GM12878 (cell line): Measurements from ENCODE around the gene CDCA3. TPM values are rescaled to one million over a fixed set of nuclear protein-coding genes. Genes with fewer than 3 reads are reported as not detected.
A peak's percentile ranks its signal among the peaks of the same experiment; 100 is the strongest.

Experiments used
- BCL3 ChIP-seq: IDR thresholded peaks from 2 replicates; pipeline ENCODE4 v1.6.1; 2011; ENCODE audit warnings: borderline replicate concordance, low read depth, mild to moderate bottlenecking, moderate library complexity, low read length; ENCODE audit not compliant: insufficient read depth, poor library complexity, severe bottlenecking
- CREB1 ChIP-seq: IDR thresholded peaks from 2 replicates; pipeline ENCODE4 v1.6.1; 2012; ENCODE audit warnings: low read depth, mild to moderate bottlenecking, inconsistent platforms
- ELK1 ChIP-seq: IDR thresholded peaks from 2 replicates; pipeline ENCODE4 v1.6.1; 2012; ENCODE audit warnings: low read depth, low read length, improper control_type of control experiment
- IKZF1 ChIP-seq: fragments of 450-650 bp; conservative IDR thresholded peaks from 2 replicates; pipeline ENCODE4 v1.6.1; 2017; ENCODE audit warnings: antibody characterized with exemption, mild to moderate bottlenecking
- IKZF2 ChIP-seq, 2 experiments: fragments of 450-650 bp; IDR thresholded peaks; 2 replicates each; pipeline ENCODE4 v1.6.1; 2017; ENCODE audit warnings: mild to moderate bottlenecking in 2 of 2, moderate library complexity in 2 of 2
- MAX ChIP-seq: IDR thresholded peaks from 2 replicates; pipeline ENCODE4 v1.6.1; 2012; ENCODE audit warnings: low read depth, low read length, improper control_type of control experiment
- MLLT1 ChIP-seq: fragments of 450-650 bp; IDR thresholded peaks from 2 replicates; pipeline ENCODE4 v1.6.1; 2016; ENCODE audit warnings: mild to moderate bottlenecking
- NR2F1 ChIP-seq: fragments of 450-650 bp; conservative IDR thresholded peaks from 2 replicates; pipeline ENCODE4 v1.6.1; 2017; ENCODE audit warnings: mild to moderate bottlenecking
- PBX3 ChIP-seq: IDR thresholded peaks from 2 replicates; pipeline ENCODE4 v1.6.1; 2011; ENCODE audit warnings: mild to moderate bottlenecking, low read depth, low read length, moderate library complexity; ENCODE audit not compliant: insufficient replicate concordance
- POLR2AphosphoS5 ChIP-seq: IDR thresholded peaks from 2 replicates; pipeline ENCODE4 v1.6.1; 2011; ENCODE audit warnings: mild to moderate bottlenecking, low read length, inconsistent platforms
- REST ChIP-seq: IDR thresholded peaks from 2 replicates; pipeline ENCODE4 v1.6.1; 2012; ENCODE audit warnings: mild to moderate bottlenecking, low read depth, low read length
- RUNX3 ChIP-seq: IDR thresholded peaks from 2 replicates; pipeline ENCODE4 v1.6.1; 2012; ENCODE audit warnings: low read length, inconsistent platforms
- STAT3 ChIP-seq: IDR thresholded peaks from 2 replicates; pipeline ENCODE4 v1.6.1; 2011; ENCODE audit warnings: low read depth, low read length, improper control_type of control experiment
- TCF3 ChIP-seq: IDR thresholded peaks from 2 replicates; pipeline ENCODE4 v1.6.1; 2012; ENCODE audit warnings: low read depth, mild to moderate bottlenecking, low read length, borderline replicate concordance; ENCODE audit not compliant: insufficient read depth
- USF1 ChIP-seq: IDR thresholded peaks from 2 replicates; pipeline ENCODE4 v1.6.1; 2011; ENCODE audit warnings: borderline replicate concordance, low read depth, mild to moderate bottlenecking, moderate library complexity, mixed read lengths, low read length; ENCODE audit not compliant: insufficient read depth; ENCODE audit errors: extremely low read length
- YY1 ChIP-seq: IDR thresholded peaks from 2 replicates; pipeline ENCODE4 v1.6.1; 2011; ENCODE audit warnings: low read depth, mild to moderate bottlenecking, low read length
- ZNF24 ChIP-seq: fragments of 450-650 bp; IDR thresholded peaks from 2 replicates; pipeline ENCODE4 v1.6.1; 2017; ENCODE audit warnings: antibody characterized with exemption, mild to moderate bottlenecking
- polyA plus RNA-seq, 11 experiments: library from polyadenylated mRNA; depleted of rRNA in 4 of 11; unstranded in 6 of 11; stranded (reverse) in 5 of 11; fragments of >200 nt; fragmentation: Nextera tagmentation in 4 of 11; fragmentation: Illumina TruSeq in 1 of 11; extraction: Ambion mirVana in 4 of 11; extraction: Trizol in 1 of 11; gene quantifications; 1 replicate in 1 of 11; 2 replicates in 10 of 11; pipeline versions ENCODE4 v1.2.1 to v1.2.3, GENCODE V29; 2011 to 2016; ENCODE audit warnings: inconsistent platforms in 2 of 11, missing spikeins in 2 of 11, low read depth in 1 of 11
- total RNA-seq, 4 experiments: library from RNA; depleted of rRNA in 3 of 4; stranded (reverse); fragments of >200 nt in 3 of 4; fragmentation: Illumina TruSeq in 1 of 4; extraction: Trizol in 1 of 4; gene quantifications; 2 replicates each; pipeline versions ENCODE4 v1.2.1 to v1.2.3, GENCODE V29; 2013 to 2021

Gene CDCA3
- total and polyA plus RNA-seq, 10 of the 15 experiments (the other 5 are each of a cell fraction or from before 2014, with no cell fraction given) = 34.5 to 148 (median 97.4) TPM

GRCh38 chr12:6872073-6873048 lies 21.3 kb upstream of the CDCA3 start (continued):
- no peak for TF ChIP-seq ELK1
- TF ChIP-seq RUNX3 = peak; percentile 48
- TF ChIP-seq TCF3 = no peak
- no peak for TF ChIP-seq IKZF2 (IDR thresholded peaks at IDR 0.05)
- peak; percentile 61 for TF ChIP-seq BCL3
- TF ChIP-seq POLR2AphosphoS5 = peak; percentile 14; the same call in 1 of the 2 replicates
- TF ChIP-seq ZNF24 = no peak
- no peak for TF ChIP-seq MLLT1
- TF ChIP-seq NR2F1 = 0 out of 2 replicates have a peak, but pooled peaks have one; percentile 3
- no peak for TF ChIP-seq PBX3
- peak; percentile 83 for TF ChIP-seq MAX
- TF ChIP-seq CREB1 = peak; percentile 26; the same call in 1 of the 2 replicates
- TF ChIP-seq USF1 = no peak
- TF ChIP-seq IKZF1 = peak; percentile 29; the same call in 1 of the 2 replicates
- peak; percentile 72; the same call in 1 of the 2 replicates for TF ChIP-seq YY1
- TF ChIP-seq STAT3 = no peak
- no peak for TF ChIP-seq REST
